Iris pigment epithelial cell (primary cell): ENCODE results near the gene CCDC192.
A peak's percentile ranks its signal among the peaks of the same experiment; 100 is the strongest.
"Not testable (repeated sequence)": the region's sequence is repeated elsewhere in the genome, so short reads cannot be mapped to it uniquely, and the experiment has no call there.

ENCODE experiments used
- DNase-seq: peaks from one replicate; pipeline ENCODE4 v3.0.0-alpha.2; 2011; ENCODE audit warnings: low read depth

CCDC192 gene

GRCh38 chr5:127766676-127767335 is 63.6 kb downstream of the CCDC192 start:
- DNase-seq = no peak

- DNase-seq = no peak
These were observed 66.2 kb downstream of the CCDC192 start for GRCh38 chr5:127769386-127769785.

DNA sequence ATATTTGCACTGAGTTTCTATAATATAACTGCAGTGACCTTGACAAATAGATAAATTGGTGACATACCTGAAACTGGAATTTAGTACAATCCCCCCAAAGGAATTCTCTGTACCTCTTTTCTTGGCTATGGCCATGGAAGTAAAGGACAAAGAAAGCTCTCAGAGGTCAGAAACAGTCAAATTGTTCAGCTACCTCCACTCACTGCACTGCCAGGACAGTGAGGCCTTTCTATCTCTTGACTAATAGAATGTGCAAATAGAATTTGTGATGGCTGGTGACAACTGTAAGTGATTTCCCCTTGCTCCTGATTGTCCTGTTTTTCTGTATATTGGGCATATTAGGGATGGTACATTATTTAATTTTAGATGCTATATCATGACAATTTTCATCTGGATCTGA is 67.1 kb downstream of the CCDC192 start:
- no peak for DNase-seq

GRCh38 chr5:127772531-127772930 is 69.3 kb downstream of the CCDC192 start:
- no peak for DNase-seq

DNA sequence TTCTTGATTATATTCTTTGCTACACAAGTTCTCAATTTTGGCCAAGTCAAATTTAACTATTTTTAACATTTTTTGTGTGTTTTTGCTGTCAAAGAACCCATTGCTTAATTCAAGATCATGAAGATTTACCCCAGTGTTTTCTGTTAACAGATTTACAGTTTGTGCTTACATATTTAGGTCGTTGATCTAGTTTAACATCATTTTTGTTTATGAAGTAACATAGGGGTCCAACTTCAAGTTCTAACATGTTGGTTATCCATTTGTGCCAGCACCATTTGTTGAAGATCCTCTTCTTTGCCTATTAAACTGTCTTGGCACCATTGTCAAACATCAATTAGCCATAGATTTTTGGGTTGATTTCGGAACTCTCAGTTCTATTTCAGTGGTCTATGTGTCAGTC is 71.0 kb downstream of the CCDC192 start:
- no peak for DNase-seq

- DNase-seq = no peak
These were observed 73.3 kb downstream of the CCDC192 start for GRCh38 chr5:127776477-127776876.

- no peak for DNase-seq
These were observed 74.8 kb downstream of the CCDC192 start for GRCh38 chr5:127777957-127778356.

DNA sequence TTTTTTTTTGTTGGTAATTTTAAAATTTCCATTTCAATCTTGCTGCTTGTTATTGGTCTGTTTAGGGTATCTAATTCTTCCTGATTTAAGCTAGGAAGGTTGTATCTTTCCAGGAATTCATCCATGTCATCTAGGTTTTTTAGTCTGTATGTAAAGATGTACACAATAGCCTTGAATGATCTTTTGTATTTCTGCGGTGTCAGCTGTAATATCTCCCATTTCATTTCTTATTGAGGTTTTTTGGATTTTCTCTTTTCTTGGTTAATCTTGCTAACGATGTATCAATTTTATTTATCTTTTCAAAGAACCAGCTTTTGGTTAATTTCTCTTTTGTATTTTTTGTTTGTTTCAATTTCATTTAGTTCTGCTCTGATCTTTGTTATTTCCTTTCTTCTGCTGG is 79.3 kb downstream of the CCDC192 start:
- DNase-seq = not testable (repeated sequence)

DNA sequence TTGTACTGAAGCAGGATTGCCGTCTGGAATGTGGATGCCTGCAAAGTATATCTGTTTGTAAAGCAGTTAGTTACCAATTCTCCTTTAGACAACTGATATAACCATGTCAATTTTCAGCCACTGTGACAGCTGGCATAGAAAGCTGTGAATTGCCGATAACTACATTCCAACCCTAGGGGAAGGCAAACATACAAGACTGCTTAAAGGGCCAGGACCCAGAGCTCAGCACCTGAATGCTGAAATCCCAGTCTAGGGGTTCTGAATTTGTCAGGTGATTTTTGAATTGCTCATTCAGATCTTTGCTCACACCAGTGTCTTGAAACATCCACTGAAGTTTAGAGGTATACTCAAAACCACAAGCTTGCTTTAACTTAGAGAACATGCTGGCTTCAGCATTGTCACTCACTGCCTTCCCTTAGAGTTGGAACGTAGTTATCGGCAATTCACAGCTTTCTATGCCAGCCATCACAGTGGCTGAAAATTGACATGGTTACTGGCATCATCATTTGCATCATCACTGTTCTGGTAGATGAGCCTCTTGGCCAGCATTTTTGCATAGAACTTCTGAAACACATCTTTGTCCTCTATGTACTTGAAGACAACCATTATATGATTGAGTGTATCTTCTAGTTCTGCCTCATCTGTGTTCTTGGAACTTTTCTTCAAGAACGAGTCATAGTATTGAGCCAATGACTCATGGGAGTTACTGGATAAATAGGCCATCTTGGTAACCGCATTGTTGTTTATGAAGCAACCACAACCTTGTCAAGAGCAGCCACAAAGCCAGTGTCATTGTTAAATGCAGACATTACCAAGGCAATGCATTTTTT is 82.1 kb downstream of the CCDC192 start:
- peak; percentile 98 for DNase-seq

DNA sequence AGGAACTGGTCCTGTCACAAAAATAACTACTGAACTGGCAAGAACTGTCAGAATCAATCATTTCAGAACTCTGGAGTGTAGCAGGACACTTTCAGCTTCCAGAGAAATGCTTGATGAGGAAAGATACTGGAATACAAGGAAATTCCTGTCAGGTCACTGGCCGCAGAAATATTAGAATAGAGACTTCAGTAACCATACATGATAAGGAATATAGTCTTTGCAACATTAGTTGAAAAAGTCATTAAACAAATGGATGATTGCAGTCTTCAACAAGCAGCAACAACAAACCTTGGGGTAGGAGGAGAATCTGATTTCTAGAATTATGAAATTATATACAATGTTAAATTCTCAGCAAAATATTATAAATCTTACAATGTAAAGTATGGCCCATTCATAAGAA is 88.2 kb downstream of the CCDC192 start:
- DNase-seq = no peak

DNA sequence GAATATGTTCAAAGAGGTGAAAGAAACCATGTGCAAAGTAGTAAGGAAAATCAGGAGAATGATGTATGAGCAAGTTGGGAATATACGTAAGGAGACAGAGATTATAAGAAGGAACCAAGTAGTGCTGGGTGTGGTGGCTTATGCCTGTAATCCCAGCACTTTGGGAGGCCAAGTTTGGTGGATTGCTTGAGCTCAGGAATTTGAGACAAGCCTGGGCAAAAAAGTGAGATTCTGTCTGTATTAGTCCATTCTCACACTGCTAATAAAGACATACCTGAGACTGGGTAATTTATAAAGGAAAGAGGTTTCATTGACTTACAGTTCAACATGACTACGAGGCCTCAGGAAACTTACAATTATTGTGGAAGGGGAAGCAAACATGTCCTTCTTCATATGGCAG is 88.7 kb downstream of the CCDC192 start:
- not testable (repeated sequence) for DNase-seq

DNA sequence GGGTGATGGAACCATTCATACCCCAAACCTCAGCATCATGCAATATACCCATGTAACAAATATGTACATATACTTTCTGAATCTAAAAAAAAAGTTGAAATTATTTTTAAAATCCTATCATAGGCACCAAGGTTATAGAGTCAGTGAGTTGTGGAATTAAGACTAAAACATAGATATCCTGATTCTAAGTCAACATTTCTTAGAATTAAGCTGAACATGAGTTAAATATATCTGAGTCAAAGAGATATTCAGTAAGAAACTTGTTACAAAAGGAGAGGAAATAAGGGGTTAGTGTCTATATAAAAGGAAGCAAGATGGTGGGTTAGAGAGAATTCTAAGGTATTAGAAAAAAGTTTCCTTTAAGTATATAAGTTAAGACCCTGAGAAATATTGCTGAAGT is 89.9 kb downstream of the CCDC192 start:
- DNase-seq = no peak

GRCh38 chr5:127793879-127794278 is 90.7 kb downstream of the CCDC192 start:
- DNase-seq = no peak

DNA sequence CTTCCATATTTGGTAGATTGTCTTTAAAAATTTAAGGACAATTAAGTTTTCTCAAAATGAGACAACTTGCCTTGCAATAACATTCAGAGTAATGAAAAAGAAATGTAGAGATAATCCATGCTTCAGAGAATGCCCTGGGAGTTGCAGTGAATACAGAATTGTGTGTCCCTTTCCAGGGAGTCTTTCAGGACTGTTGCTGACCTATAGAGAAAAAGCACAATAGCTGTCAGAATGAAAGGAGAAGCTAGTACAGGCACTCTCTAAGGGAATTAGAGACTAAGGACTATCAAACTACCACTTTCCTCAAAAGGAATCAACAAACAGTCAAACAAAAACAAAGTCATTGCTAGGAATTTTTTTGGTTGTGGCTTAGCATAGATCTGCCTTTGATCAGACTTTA is 93.0 kb downstream of the CCDC192 start:
- DNase-seq = no peak

DNA sequence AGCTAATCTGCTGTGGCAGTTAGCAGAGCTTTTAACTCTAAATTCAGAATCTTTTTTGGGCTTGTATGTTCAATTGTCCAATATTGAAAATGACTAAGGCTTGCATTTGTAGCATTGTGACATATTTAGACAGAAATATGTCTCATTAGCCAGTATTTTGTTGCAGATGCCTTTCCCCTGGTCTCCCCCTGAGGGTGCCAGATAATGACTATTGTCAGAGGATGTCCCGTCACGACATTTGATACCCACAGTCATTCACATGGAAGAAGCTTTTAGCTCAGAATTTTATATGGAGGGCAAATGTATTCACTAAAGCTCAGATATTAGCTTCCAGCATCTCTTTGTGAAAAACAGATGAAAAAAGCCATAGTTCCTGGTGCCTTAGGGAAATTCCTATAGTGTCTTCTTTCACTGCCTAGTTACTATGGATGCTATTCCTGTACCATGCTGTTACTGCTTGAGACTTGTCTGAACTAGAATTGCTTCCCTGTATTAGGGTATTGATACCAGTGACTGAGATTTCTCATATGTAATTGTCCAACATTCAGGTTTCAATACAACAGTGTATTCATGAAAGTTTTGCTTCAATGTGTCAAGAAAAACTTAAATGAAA is 96.2 kb downstream of the CCDC192 start:
- no peak for DNase-seq

GRCh38 chr5:127801751-127802476 is 98.7 kb downstream of the CCDC192 start:
- DNase-seq = peak; percentile 56

DNA sequence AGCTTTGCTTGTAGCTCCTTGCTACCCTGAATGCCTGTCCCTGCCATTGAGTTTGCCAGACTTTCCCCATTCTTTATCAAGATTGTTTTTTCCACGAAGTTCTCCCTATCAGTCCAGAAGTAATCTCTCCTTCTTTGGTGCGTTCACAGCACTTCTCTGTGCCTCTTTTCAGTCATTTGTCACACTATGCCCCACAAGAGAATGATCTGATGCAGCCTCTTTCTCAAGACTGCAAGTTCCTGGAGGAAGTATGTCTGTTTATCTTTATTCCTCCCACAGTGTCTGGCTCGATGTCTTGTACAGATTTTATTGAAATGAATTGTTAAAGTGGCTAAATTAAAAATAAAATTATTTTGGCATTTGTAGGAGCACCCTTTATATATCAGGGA is 99.3 kb downstream of the CCDC192 start:
- DNase-seq = peak; percentile 45

DNA sequence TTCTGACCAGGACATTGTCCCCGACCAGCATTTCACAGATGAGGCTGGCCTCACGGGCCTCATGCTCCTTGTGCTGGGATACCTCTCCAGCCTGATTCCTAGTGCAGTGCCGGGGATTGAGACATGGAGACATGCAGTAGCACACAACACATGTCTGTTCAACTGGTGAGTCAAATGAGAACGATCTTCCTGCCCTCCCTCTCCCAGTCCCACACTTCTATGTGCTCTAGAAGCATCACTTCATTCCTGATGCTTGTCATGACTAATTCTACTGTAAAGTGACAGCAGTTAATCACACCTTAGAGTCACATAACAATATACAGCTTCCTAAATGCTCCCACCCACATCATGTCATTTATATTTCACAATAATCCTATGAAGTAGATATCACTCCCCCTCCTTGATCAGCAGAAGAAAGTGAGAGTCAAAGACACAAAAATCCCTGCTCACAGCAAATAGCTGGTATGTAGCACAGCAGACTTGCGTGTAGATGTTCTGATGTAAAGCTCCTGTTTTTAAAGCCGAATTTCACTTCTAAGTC is 101.8 kb downstream of the CCDC192 start:
- DNase-seq = no peak

DNA sequence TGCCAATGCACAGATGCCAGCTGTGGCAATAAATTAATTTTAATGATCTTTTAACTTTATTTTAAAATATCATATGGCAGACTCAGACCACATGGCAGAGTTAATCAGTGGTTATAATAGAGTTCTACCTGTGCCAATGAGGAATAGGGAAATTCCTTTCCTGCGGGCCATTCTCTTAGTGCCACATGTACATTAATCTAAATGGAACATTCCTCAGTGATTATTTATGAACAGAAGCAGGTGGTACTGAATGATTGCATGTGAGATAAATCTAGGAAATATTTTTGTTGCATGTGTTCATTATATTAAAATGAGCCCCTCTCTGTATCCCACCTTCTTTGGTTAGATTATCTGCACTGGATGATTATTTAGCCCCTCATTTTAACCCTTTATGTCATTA is 102.3 kb downstream of the CCDC192 start:
- no peak for DNase-seq

- no peak for DNase-seq
These were observed 103.6 kb downstream of the CCDC192 start for GRCh38 chr5:127806776-127807175.

DNA sequence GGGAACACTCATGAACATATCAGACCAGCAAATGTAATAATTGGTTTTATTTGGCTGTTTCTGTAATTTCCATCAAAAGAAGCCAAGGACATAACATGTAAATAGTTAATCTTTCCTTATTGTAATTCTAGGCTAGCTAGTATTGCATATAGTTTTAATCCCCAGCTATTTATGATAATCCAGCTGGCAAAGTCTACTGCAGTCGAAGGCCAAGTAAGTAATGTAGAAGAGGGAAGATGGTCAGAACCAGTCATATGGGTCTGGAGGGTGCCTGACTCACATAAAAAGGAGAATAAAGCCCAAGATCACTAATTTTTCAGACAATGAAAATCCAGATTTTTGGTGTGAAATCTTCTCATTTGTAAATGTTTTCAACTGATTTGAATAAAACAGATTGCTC is 106.3 kb downstream of the CCDC192 start:
- no peak for DNase-seq

GRCh38 chr5:127810017-127810416 is 106.8 kb downstream of the CCDC192 start:
- no peak for DNase-seq
